ENCODE data around the gene RBM5.

Gene RBM5

GRCh38 chr3:50117120-50117519, 28.4 kb downstream of the RBM5 start:
- Histone ChIP-seq H3K4me3 (ENCODE audit: low read depth, low read length, poor library complexity, severe bottlenecking) (no peak overlapping the region), H3K9me2 (ENCODE audit: low read depth, low read length) (no peaks in the 10 kb centered on the region), H3K9ac (ENCODE audit: low read length) (no peak overlapping the region), H3K36me3 (ENCODE audit: insufficient read depth, low read length) (peaks cover 96% of the 10 kb centered on the region), H3K79me2 (ENCODE audit: insufficient read depth, low read length) (no peaks in the 10 kb centered on the region), H3K27ac (ENCODE audit: low read depth, low read length, poor library complexity, severe bottlenecking) (no peak overlapping the region), H3K27me3 (ENCODE audit: insufficient read depth, low read length) (no peaks in the 10 kb centered on the region), H4K20me1 (ENCODE audit: insufficient read depth, low read length) (no peaks in the 10 kb centered on the region), H3K4me2 (ENCODE audit: low read length) (no peak overlapping the region), H3K9me3 (ENCODE audit: low read length) (no peaks in the 10 kb centered on the region), H2AFZ (ENCODE audit: low read length) (no peak overlapping the region), H3K4me1 (ENCODE audit: insufficient read depth, low read length, severe bottlenecking) (no peaks in the 10 kb centered on the region), H3F3A (ENCODE audit: insufficient read depth, low read length) (no peaks in the 10 kb centered on the region)
- TF ChIP-seq EZH2 (IDR thresholded peaks at IDR 0.05; ENCODE audit: borderline replicate concordance, low read length) = no peak
- TF ChIP-seq, protein P1, sequence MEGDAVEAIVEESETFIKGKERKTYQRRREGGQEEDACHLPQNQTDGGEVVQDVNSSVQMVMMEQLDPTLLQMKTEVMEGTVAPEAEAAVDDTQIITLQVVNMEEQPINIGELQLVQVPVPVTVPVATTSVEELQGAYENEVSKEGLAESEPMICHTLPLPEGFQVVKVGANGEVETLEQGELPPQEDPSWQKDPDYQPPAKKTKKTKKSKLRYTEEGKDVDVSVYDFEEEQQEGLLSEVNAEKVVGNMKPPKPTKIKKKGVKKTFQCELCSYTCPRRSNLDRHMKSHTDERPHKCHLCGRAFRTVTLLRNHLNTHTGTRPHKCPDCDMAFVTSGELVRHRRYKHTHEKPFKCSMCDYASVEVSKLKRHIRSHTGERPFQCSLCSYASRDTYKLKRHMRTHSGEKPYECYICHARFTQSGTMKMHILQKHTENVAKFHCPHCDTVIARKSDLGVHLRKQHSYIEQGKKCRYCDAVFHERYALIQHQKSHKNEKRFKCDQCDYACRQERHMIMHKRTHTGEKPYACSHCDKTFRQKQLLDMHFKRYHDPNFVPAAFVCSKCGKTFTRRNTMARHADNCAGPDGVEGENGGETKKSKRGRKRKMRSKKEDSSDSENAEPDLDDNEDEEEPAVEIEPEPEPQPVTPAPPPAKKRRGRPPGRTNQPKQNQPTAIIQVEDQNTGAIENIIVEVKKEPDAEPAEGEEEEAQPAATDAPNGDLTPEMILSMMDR (IDR thresholded peaks at IDR 0.05; ENCODE audit: low read length) = no peak

- no peak for TF ChIP-seq EZH2 (IDR thresholded peaks at IDR 0.05; ENCODE audit: borderline replicate concordance, low read length)
- TF ChIP-seq, protein P1 (IDR thresholded peaks at IDR 0.05; ENCODE audit: low read length) = no peak
- H3K27me3 ChIP-seq (ENCODE audit: insufficient read depth, low read length) = no peaks in the 10 kb centered on the region
- H3K4me3 ChIP-seq (ENCODE audit: low read depth, low read length, poor library complexity, severe bottlenecking) = no peak overlapping the region
- no peaks in the 10 kb centered on the region for H3K9me3 ChIP-seq (ENCODE audit: low read length)
- no peaks in the 10 kb centered on the region for H3K79me2 ChIP-seq (ENCODE audit: insufficient read depth, low read length)
- H3K4me2 ChIP-seq (ENCODE audit: low read length) = no peak overlapping the region
- H3K4me1 ChIP-seq (ENCODE audit: insufficient read depth, low read length, severe bottlenecking) = no peaks in the 10 kb centered on the region
- no peak overlapping the region for H3K9ac ChIP-seq (ENCODE audit: low read length)
- no peak overlapping the region for H2AFZ ChIP-seq (ENCODE audit: low read length)
- no peak overlapping the region for H3K27ac ChIP-seq (ENCODE audit: low read depth, low read length, poor library complexity, severe bottlenecking)
- no peaks in the 10 kb centered on the region for H3K9me2 ChIP-seq (ENCODE audit: low read depth, low read length)
- no peaks in the 10 kb centered on the region for H4K20me1 ChIP-seq (ENCODE audit: insufficient read depth, low read length)
- H3F3A ChIP-seq (ENCODE audit: insufficient read depth, low read length) = no peaks in the 10 kb centered on the region
- H3K36me3 ChIP-seq (ENCODE audit: insufficient read depth, low read length) = peaks cover 89% of the 10 kb centered on the region
These were observed 29.5 kb downstream of the RBM5 start for GRCh38 chr3:50118237-50118636.

- H3K27me3 ChIP-seq (ENCODE audit: insufficient read depth, low read length) = no peaks in the 10 kb centered on the region
- no peak overlapping the region for H3K27ac ChIP-seq (ENCODE audit: low read depth, low read length, poor library complexity, severe bottlenecking)
- TF ChIP-seq, protein P1 (IDR thresholded peaks at IDR 0.05; ENCODE audit: low read length) = no peak
- TF ChIP-seq EZH2 (IDR thresholded peaks at IDR 0.05; ENCODE audit: borderline replicate concordance, low read length) = no peak
- no peaks in the 10 kb centered on the region for H3K9me2 ChIP-seq (ENCODE audit: low read depth, low read length)
- H3K4me1 ChIP-seq (ENCODE audit: insufficient read depth, low read length, severe bottlenecking) = no peaks in the 10 kb centered on the region
- H3F3A ChIP-seq (ENCODE audit: insufficient read depth, low read length) = no peaks in the 10 kb centered on the region
- H4K20me1 ChIP-seq (ENCODE audit: insufficient read depth, low read length) = no peaks in the 10 kb centered on the region
- no peak overlapping the region for H3K4me2 ChIP-seq (ENCODE audit: low read length)
- no peak overlapping the region for H2AFZ ChIP-seq (ENCODE audit: low read length)
- no peak overlapping the region for H3K4me3 ChIP-seq (ENCODE audit: low read depth, low read length, poor library complexity, severe bottlenecking)
- no peaks in the 10 kb centered on the region for H3K79me2 ChIP-seq (ENCODE audit: insufficient read depth, low read length)
- peaks cover 73% of the 10 kb centered on the region for H3K36me3 ChIP-seq (ENCODE audit: insufficient read depth, low read length)
- no peaks in the 10 kb centered on the region for H3K9me3 ChIP-seq (ENCODE audit: low read length)
- H3K9ac ChIP-seq (ENCODE audit: low read length) = no peak overlapping the region
These were observed 31.1 kb downstream of the RBM5 start for GRCh38 chr3:50119786-50120185.

Measured in OCI-LY1 (cell line).